A549 treated with Mapracorat at 1 μM for 4 hours (cell line): ENCODE results near the gene SKIC2. TPM values are rescaled to one million over a fixed set of nuclear protein-coding genes. Genes with fewer than 3 reads are reported as not detected.

Experiments
- total RNA-seq: library from RNA; stranded (reverse); fragments of 200-300 nt; extraction: Qiagen RNA extraction; gene quantifications from 5 replicates; pipeline ENCODE4 v1.2.3, GENCODE V29; 2022

SKIC2 gene
- 19.7 to 26.3 TPM (median 23.2 TPM) in 5 replicates for total RNA-seq

GRCh38 chr6:31958741-31959739 lies at the start of gene SKIC2, which contains the start of gene NELFE:
SKIC2 (plus strand) TSS chr6:31959175; CDS start chr6:31959193, 18 bp downstream.
NELFE (minus strand) TSS chr6:31958971; CDS start chr6:31958446, 525 bp downstream.

DNA sequence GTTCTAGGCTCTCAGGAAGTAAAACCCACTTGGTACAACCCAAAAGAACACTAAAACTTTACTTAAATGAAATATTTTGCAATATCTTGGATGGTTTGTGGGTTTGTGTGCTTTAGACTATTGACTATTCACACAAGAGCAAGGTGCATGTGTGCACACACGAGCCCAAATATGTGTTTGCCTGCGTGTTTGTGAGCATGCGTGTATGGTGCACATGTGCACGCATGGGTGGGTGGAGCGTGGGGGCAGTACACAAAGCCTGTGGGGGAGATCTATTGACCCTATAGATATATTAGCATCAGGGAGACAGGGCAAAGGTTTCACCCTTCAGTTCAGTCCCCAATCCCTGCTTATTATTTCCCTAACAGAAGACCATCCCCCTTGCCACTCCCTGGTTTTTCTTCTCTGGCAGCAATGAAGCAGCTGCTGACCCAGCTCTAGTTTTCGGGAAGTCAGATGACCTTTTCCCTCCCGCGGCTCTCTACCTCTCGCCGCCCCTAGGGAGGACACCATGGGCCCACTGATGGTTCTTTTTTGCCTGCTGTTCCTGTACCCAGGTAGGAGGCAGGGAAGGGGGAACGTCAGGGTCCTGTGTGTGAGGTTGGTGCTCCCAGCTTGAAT lies 31.6 kb upstream of the SKIC2 start, which contains the start of gene C2:
Gene C2, plus strand, starts transcription at position 476 of the 621 bp plus-strand sequence. Its CDS starts 36 bp downstream, at position 512.

DNA sequence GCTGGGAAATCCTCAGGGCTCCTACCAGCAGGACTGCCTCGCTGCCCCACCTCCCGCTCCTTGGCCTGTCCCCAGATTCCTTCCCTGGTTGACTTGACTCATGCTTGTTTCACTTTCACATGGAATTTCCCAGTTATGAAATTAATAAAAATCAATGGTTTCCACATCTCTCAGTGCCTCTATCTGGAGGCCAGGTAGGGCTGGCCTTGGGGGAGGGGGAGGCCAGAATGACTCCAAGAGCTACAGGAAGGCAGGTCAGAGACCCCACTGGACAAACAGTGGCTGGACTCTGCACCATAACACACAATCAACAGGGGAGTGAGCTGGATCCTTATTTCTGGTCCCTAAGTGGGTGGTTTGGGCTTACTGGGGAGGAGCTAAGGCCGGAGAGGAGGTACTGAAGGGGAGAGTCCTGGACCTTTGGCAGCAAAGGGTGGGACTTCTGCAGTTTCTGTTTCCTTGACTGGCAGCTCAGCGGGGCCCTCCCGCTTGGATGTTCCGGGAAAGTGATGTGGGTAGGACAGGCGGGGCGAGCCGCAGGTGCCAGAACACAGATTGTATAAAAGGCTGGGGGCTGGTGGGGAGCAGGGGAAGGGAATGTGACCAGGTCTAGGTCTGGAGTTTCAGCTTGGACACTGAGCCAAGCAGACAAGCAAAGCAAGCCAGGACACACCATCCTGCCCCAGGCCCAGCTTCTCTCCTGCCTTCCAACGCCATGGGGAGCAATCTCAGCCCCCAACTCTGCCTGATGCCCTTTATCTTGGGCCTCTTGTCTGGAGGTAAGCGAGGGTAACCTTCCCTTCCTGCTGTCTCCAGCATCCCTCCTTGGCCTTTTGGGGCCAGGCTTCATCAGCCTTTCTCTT lies 13.2 kb upstream of the SKIC2 start, which contains the start of gene CFB:
Gene CFB, plus strand, starts transcription at position 589 of the 863 bp plus-strand sequence. Its CDS starts 127 bp downstream, at position 716.

DNA sequence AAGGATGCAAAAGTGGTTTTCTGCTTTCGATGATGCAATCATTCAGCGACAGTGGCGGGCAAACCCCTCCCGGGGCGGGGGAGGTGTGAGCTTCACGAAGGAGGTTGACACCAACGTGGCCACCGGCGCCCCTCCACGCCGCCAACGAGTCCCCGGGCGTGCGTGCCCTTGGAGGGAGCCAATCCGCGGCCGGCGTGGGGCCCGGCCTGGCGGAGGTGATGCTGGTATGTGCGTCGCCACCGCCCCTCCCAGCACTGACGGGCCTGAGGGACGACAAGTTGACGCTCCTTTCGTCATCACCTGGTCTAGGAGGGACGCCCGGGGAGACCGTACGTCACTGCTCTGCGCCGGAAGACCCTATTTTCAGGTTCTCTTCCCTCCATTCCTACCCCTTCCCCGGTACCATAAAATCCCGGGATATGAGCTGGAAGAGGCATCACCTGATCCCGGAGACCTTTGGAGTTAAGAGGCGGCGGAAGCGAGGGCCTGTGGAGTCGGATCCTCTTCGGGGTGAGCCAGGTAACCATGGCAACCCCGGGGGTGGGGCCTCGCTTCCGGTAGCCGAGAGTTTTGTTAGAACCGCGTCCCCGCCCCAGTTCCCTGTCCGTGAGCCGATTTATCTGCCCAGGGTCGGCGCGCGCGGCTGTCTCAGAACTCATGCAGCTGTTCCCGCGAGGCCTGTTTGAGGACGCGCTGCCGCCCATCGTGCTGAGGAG lies 13.2 kb downstream of the SKIC2 start, which contains the start of gene DXO:
Gene DXO, minus strand, starts transcription at position 146 of the 716 bp plus-strand sequence. CDS start 463 bp downstream, outside the sequence.

DNA sequence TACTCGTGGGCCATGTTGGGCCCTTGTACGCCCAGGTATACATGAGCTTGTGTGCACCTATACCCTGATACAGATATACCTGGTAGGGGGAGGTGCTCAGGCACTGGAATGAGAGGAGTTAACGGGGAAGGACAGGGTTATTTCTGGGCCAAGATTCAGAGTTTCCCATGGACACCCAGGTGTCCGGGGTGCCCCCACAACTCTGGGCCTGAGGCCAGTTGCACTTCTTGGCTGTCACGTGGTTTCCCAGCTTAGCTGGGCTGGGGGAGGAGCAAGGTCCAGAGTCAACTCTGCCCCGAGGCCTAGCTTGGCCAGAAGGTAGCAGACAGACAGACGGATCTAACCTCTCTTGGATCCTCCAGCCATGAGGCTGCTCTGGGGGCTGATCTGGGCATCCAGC lies 22.8 kb downstream of the SKIC2 start, which contains the start of gene C4A:
Gene C4A, plus strand, starts transcription at position 314 of the 400 bp plus-strand sequence. Its CDS starts 51 bp downstream, at position 365.

GRCh38 chr6:32014547-32014946 lies 55.6 kb downstream of the SKIC2 start, which contains the start of gene C4B:
C4B (plus strand) TSS chr6:32014795; CDS start chr6:32014846, 51 bp downstream.

Other genes with a start within 250 kb of the SKIC2 start
- not detected in 5 replicates for gene LY6G6D, start 243.8 kb upstream of the SKIC2 start, total RNA-seq
- gene LY6G6C, start 237.4 kb upstream of the SKIC2 start, total RNA-seq = 0.21 to 0.24 TPM (median 0.23 TPM) in 3 of 5 replicates, not detected in the others
- not detected in 5 replicates for gene MPIG6B, start 235.8 kb upstream of the SKIC2 start, total RNA-seq
- gene DDAH2, start 229.9 kb upstream of the SKIC2 start, total RNA-seq = 28.3 to 32.5 TPM (median 31.8 TPM) in 5 replicates
- 471 to 496 TPM (median 485 TPM) in 5 replicates for gene CLIC1, start 222.6 kb upstream of the SKIC2 start, total RNA-seq
- gene MSH5, start 219.2 kb upstream of the SKIC2 start, total RNA-seq = 11.8 to 15.5 TPM (median 13.1 TPM) in 5 replicates
- 2.6 to 5.2 TPM (median 4.3 TPM) in 5 replicates for gene SAPCD1, start 196.5 kb upstream of the SKIC2 start, total RNA-seq
- gene VWA7, start 181.8 kb upstream of the SKIC2 start, total RNA-seq = 0.72 to 2.2 TPM (median 1.4 TPM) in 5 replicates
- 45.6 to 60.9 TPM (median 53.8 TPM) in 5 replicates for gene VARS1, start 163.4 kb upstream of the SKIC2 start, total RNA-seq
- 51.0 to 62.8 TPM (median 60.8 TPM) in 5 replicates for gene LSM2, start 152.2 kb upstream of the SKIC2 start, total RNA-seq
- gene HSPA1L, start 143.9 kb upstream of the SKIC2 start, total RNA-seq = 1.3 to 1.8 TPM (median 1.5 TPM) in 5 replicates
- 132 to 252 TPM (median 194 TPM) in 5 replicates for gene HSPA1A, start 143.6 kb upstream of the SKIC2 start, total RNA-seq
- 89.4 to 177 TPM (median 151 TPM) in 5 replicates for gene HSPA1B, start 131.4 kb upstream of the SKIC2 start, total RNA-seq
- gene NEU1, start 96.4 kb upstream of the SKIC2 start, total RNA-seq = 21.6 to 33.6 TPM (median 26.8 TPM) in 5 replicates
- 0.15 TPM in 1 of 5 replicates, not detected in the others for gene SLC44A4, start 80.2 kb upstream of the SKIC2 start, total RNA-seq
- 19.9 to 30.0 TPM (median 29.0 TPM) in 5 replicates for gene EHMT2, start 61.5 kb upstream of the SKIC2 start, total RNA-seq
- gene ZBTB12, start 57.1 kb upstream of the SKIC2 start, total RNA-seq = 2.4 to 4.1 TPM (median 3.7 TPM) in 5 replicates
- gene C2, start 31.5 kb upstream of the SKIC2 start, total RNA-seq = 0.26 to 0.46 TPM (median 0.31 TPM) in 5 replicates
- 1.9 to 2.3 TPM (median 2.0 TPM) in 5 replicates for gene CFB, start 13.1 kb upstream of the SKIC2 start, total RNA-seq
- gene NELFE, start 204 bp upstream of the SKIC2 start, total RNA-seq = 76.0 to 93.4 TPM (median 77.7 TPM) in 5 replicates
- 10.3 to 13.3 TPM (median 11.0 TPM) in 5 replicates for gene DXO, start 13.0 kb downstream of the SKIC2 start, total RNA-seq
- 0.97 to 1.7 TPM (median 1.4 TPM) in 5 replicates for gene C4A, start 22.9 kb downstream of the SKIC2 start, total RNA-seq
- 0.69 to 1.5 TPM (median 1.3 TPM) in 5 replicates for gene C4B, start 55.6 kb downstream of the SKIC2 start, total RNA-seq
- not detected in 5 replicates for gene CYP21A2, start 79.2 kb downstream of the SKIC2 start, total RNA-seq
- 0.32 to 0.76 TPM (median 0.50 TPM) in 5 replicates for gene TNXB, start 150.2 kb downstream of the SKIC2 start, total RNA-seq
- gene ATF6B, start 169.1 kb downstream of the SKIC2 start, total RNA-seq = 26.5 to 36.2 TPM (median 33.1 TPM) in 5 replicates
- gene FKBPL, start 171.1 kb downstream of the SKIC2 start, total RNA-seq = 6.1 to 9.0 TPM (median 7.2 TPM) in 5 replicates
- gene PRRT1, start 192.8 kb downstream of the SKIC2 start, total RNA-seq = 0.33 to 1.5 TPM (median 0.63 TPM) in 5 replicates
- gene PPT2, start 195.0 kb downstream of the SKIC2 start, total RNA-seq = 7.4 to 9.2 TPM (median 7.7 TPM) in 5 replicates
- gene EGFL8, start 205.4 kb downstream of the SKIC2 start, total RNA-seq = 0.82 to 2.3 TPM (median 1.5 TPM) in 5 replicates
- gene AGPAT1, start 216.9 kb downstream of the SKIC2 start, total RNA-seq = 32.4 to 41.0 TPM (median 39.0 TPM) in 5 replicates
- gene RNF5, start 219.2 kb downstream of the SKIC2 start, total RNA-seq = 35.4 to 47.6 TPM (median 45.6 TPM) in 5 replicates
- 1.2 to 2.0 TPM (median 1.3 TPM) in 5 replicates for gene AGER, start 225.1 kb downstream of the SKIC2 start, total RNA-seq
- 13.4 to 18.6 TPM (median 16.0 TPM) in 5 replicates for gene PBX2, start 231.0 kb downstream of the SKIC2 start, total RNA-seq
- gene GPSM3, start 233.5 kb downstream of the SKIC2 start, total RNA-seq = 0.29 to 0.50 TPM (median 0.33 TPM) in 5 replicates